HG03280 (cell line): ENCODE data around the gene MOV10L1.

Experiments
- ATAC-seq: cut with Tn5 transposase; IDR thresholded peaks from one replicate; pipeline ENCODE4 v1.9.1; 2021; ENCODE audit warnings: mild to moderate bottlenecking, moderate library complexity; ENCODE audit not compliant: unreplicated experiment

The MOV10L1 gene

GRCh38 chr22:50058906-50059880, 30.6 kb upstream of the MOV10L1 start:
- no peak for ATAC-seq

- no peak for ATAC-seq
Measured at GRCh38 chr22:50059881-50060262, 29.9 kb upstream of the MOV10L1 start.

- no peak for ATAC-seq
Measured at GRCh38 chr22:50060441-50061140, 29.2 kb upstream of the MOV10L1 start.

GRCh38 chr22:50061141-50061823, 28.5 kb upstream of the MOV10L1 start:
- no peak for ATAC-seq

GRCh38 chr22:50061824-50062355, 27.9 kb upstream of the MOV10L1 start:
- no peak for ATAC-seq

GRCh38 chr22:50062509-50063135, 27.2 kb upstream of the MOV10L1 start:
- ATAC-seq = no peak

GRCh38 chr22:50063589-50064393, 26.0 kb upstream of the MOV10L1 start:
- ATAC-seq = no peak

GRCh38 chr22:50064453-50064852, 25.4 kb upstream of the MOV10L1 start:
- ATAC-seq = no peak

- no peak for ATAC-seq
Measured at GRCh38 chr22:50067244-50067643, 22.6 kb upstream of the MOV10L1 start.

- no peak for ATAC-seq
Measured at GRCh38 chr22:50068096-50068495, 21.7 kb upstream of the MOV10L1 start.

- ATAC-seq = no peak
Measured at GRCh38 chr22:50070366-50070765, 19.4 kb upstream of the MOV10L1 start.

GRCh38 chr22:50071432-50072166, 18.2 kb upstream of the MOV10L1 start:
- no peak for ATAC-seq

- no peak for ATAC-seq
Measured at GRCh38 chr22:50072167-50072555, 17.6 kb upstream of the MOV10L1 start.

- no peak for ATAC-seq
Measured at GRCh38 chr22:50072714-50073538, 16.9 kb upstream of the MOV10L1 start.

- no peak for ATAC-seq
Measured at GRCh38 chr22:50074056-50074455, 15.8 kb upstream of the MOV10L1 start.

GRCh38 chr22:50074551-50075530, 15.0 kb upstream of the MOV10L1 start:
- ATAC-seq = no peak
